ENCODE data around the gene TTC9.

Gene TTC9

DNA sequence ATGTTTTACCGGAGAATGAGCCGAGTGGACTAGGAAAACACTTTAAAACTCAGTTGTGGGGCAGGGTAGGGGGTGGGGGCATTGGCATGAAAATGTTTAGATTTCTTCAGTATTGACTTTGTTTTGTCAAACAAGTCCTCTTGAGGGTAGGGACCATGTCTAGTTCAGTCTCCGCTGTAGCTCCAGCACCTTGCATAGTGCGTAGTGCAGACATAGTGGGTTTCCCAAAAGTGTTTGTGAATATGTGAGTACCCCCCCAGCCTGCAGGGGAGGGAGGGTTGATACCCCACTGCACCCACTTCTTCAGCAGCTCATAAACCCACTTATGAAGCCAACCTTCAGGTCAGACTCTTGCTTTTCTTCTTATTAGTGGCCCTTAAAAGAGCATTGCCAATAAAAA lies 71.4 kb downstream of the TTC9 start:
- DNase-seq (ENCODE audit: low spot score) = no peak
- peak overlapping the region; percentile 20 for H3K4me3 ChIP-seq
- no peak for TF ChIP-seq CTCF (IDR thresholded peaks at IDR 0.05)
- H3K27ac ChIP-seq = no peak overlapping the region

- peak overlapping the region; percentile 15 to 61 for H3K27ac ChIP-seq
- DNase-seq (ENCODE audit: low spot score) = no peak
- no peak for TF ChIP-seq CTCF (IDR thresholded peaks at IDR 0.05)
- peak overlapping the region; percentile 20 for H3K4me3 ChIP-seq
Measured at GRCh38 chr14:70713511-70713916, 71.8 kb downstream of the TTC9 start.

DNA sequence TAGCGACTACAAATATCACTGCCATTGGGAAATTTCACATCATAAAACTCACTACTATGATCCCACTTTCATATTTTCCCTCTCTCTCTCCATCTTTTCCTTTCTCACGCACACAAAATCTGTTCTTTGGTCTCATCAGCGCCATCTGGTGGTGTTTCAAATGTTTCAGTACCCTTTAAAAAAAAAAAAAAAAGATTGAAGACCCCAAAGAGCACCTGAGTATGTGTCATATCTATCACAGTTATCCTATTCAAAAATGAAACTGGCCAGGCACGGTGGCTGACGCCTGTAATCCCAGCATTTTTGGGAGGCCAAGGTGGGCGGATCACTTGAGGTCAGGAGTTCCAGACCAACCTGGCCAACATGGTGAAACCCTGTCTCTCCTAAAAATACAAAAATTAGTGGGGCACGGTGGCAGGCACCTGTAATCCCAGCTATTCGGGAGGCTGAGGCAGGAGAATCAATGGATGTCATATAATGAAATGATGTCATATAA lies 72.4 kb downstream of the TTC9 start:
- TF ChIP-seq CTCF (IDR thresholded peaks at IDR 0.05) = peak; percentile 43
- no peak overlapping the region for H3K4me3 ChIP-seq
- DNase-seq (ENCODE audit: low spot score) = no peak
- peak overlapping the region in 1 of 2 donors; percentile 15 for H3K27ac ChIP-seq

DNA sequence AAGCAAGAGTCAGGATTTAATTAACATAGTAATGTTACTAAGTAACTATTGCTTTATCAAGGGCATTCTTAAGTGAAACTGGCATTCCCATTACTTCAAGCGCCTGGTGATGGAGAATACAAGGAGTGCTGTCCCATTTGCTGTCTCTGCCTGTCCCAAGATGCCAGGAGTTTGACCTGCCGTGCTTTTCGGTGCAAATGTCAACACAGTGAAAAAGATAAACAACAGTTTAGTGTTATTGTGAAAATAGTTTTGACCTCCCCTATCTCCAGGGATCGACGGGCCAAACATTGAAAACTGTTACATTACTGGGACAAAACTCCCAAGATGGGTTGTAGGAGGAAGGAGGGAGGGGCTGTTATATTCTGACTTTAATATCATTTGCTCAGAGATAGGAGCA lies 74.8 kb downstream of the TTC9 start:
- H3K27ac ChIP-seq = no peak overlapping the region
- no peak for TF ChIP-seq CTCF (IDR thresholded peaks at IDR 0.05)
- no peak overlapping the region for H3K4me3 ChIP-seq
- no peak for DNase-seq (ENCODE audit: low spot score)

DNA sequence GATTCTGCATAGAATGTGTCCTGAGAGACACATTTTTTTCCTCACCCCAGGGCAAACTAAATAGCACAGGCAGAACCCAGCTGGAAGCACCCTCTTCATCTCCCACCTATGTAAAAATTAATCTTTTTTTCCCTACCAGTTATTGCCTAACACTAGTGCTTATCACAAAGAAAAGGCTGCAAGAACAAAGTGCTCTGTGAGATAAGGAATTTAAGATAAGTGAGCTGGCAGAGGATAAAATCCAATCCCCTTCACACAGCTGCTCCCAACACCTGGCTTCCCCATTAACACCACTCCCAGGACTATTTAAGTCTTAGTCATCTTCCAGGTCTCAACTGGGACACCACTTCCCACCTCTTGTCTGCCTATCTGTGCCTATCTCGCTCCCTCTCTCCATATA lies 75.2 kb downstream of the TTC9 start:
- no peak overlapping the region for H3K27ac ChIP-seq
- no peak overlapping the region for H3K4me3 ChIP-seq
- no peak for TF ChIP-seq CTCF (IDR thresholded peaks at IDR 0.05)
- DNase-seq (ENCODE audit: low spot score) = no peak

DNA sequence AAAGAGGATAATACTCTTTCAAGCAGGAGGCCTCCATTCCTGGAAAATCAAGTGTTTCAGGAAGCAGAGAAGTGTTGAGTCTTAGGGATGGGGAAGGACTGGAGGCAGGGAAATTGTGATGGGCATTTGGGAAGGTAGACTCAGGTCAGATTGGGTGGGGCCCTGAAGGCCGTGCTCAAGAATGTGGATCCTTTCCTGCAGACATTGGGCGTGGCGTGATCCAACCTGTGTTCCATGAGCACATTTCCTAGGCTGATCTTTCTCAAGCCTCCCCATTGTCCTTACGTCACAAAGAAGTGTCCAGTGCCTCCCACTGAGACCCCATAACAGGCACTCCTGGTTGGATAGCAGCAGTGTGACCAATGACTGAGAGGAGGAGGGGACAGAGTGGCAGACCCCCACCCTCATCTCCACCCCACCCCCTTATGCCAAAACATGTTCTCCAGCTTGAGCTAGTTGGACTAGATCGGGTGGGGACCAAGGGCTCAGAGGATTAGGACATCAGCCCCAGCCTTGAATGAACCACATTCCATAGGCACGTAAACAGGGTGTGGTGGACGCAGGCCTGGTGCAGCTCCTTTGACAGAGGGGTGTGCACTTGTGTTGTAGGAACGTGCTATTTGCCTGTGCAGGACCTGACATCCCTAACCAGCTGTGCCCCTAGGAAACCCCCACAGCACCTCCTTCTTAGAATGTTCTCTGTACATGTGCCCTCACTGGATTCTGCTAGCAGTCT lies 76.8 kb downstream of the TTC9 start:
- Histone ChIP-seq H3K27ac (no peak overlapping the region), H3K4me3 (no peak overlapping the region)
- TF ChIP-seq CTCF (IDR thresholded peaks at IDR 0.05) = no peak
- DNase-seq (ENCODE audit: low spot score) = no peak

GRCh38 chr14:70721542-70721941 lies 79.8 kb downstream of the TTC9 start:
- Histone ChIP-seq H3K4me3 (no peak overlapping the region), H3K27ac (no peak overlapping the region)
- TF ChIP-seq CTCF (IDR thresholded peaks at IDR 0.05) = no peak
- DNase-seq (ENCODE audit: low spot score) = no peak

All from coronary artery (tissue), 2 donors.